ENCODE measurements around the gene ATP5F1B. TPM values are rescaled to one million over a fixed set of nuclear protein-coding genes. Genes with fewer than 3 reads are reported as not detected.

ATP5F1B gene
- total and polyA plus RNA-seq, 2 of the 8 experiments (the other 6 are each of a cell fraction or from before 2014, with no cell fraction given): 900 to 1,522 TPM

DNA sequence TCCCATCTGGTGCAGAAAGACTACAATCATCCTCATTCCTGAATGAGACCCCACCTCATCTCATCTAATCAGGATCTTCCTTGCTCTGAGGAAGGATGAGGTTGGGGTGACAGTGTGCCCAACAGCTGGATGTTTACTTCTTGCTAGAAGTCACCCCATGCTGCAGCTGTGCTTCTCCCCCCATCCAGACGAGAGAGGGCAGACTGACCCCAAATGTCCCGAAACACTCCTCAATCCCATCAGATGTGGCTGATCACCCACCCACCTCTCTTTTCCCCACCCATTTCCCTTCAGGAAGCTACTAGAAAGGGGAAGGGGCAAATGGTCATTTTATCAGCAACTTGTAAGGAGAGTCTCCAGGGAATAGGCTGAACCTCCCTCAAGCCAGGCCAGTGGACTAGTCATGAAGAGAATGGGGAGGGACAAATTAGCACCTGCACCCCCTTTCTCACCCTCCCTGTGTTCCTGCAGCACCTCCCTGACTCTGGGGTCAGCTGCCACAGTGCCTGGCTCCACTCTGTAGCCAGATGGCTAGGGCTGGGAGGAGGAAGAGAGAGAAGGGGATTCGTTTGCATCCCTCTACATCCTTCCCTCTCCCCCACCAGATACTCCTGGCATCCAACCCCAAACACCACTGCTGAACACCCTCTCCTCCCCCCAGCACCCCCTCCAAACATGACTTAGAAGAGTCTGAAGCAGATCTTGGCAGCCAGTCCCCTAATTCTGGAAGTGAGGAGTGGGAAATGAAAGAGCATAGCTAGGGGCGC is 12.9 kb downstream of the ATP5F1B start (continued):
- TF ChIP-seq SIX5 (IDR thresholded peaks at IDR 0.05; ENCODE audit: low read depth, low read length) (no peak), RFX5 (IDR thresholded peaks at IDR 0.05; ENCODE audit: borderline replicate concordance, low read depth, low read length) (no peak), BCL11A (IDR thresholded peaks at IDR 0.05; ENCODE audit: low read depth in 2 of 2, low read length in 2 of 2) (no peak)
